Motor neuron (in vitro differentiated cells): ENCODE results near the gene SLC16A1. TPM values are rescaled to one million over a fixed set of nuclear protein-coding genes. Genes with fewer than 3 reads are reported as not detected.

ENCODE experiments used
- total RNA-seq, 8 experiments: library from RNA; unstranded; fragments of 300-600 nt; gene quantifications; 2 replicates each; pipeline versions ENCODE4 v1.2.3 to v1.2.4, GENCODE V29; 2022

SLC16A1 gene
- total RNA-seq, 8 experiments from 2014 or later = 48.0 to 143 (median 77.6) TPM

Other genes with a start within 250 kb of the SLC16A1 start
- gene RHOC, start 249.1 kb downstream of the SLC16A1 start, total RNA-seq = 100 to 1,000 TPM in 4 of 8 experiments, 10 to 100 TPM in 4; 57.4 to 468 (median 89.6) TPM
- 1 to 10 TPM in 4 of 8 experiments, under 1 TPM in 4; 0.36 to 2.2 (median 0.87) TPM for gene PPM1J, start 240.9 kb downstream of the SLC16A1 start, total RNA-seq
- 10 to 100 TPM; 11.9 to 25.4 (median 20.6) TPM for gene LRIG2, start 117.0 kb upstream of the SLC16A1 start, total RNA-seq